A549 treated with RU486 at 1 μM for 4 hours (cell line): ENCODE data around the gene MRPS34. TPM values are rescaled to one million over a fixed set of nuclear protein-coding genes. Genes with fewer than 3 reads are reported as not detected.

ENCODE experiments used
- total RNA-seq: library from RNA; stranded (reverse); fragments of 200-300 nt; extraction: Qiagen RNA extraction; gene quantifications from 5 replicates; pipeline ENCODE4 v1.2.3, GENCODE V29; 2022; ENCODE audit warnings: low read depth

Gene MRPS34
- 170 to 265 TPM (median 253 TPM) in 5 replicates for total RNA-seq

GRCh38 chr16:1772908-1773702 lies at the start of gene MRPS34:
Gene MRPS34, minus strand, starts transcription at chr16:1773134. Its CDS starts 15 bp downstream, at chr16:1773119.

GRCh38 chr16:1793578-1794220 lies 20.8 kb upstream of the MRPS34 start, which contains the start of gene IGFALS:
Gene IGFALS, minus strand, starts transcription at chr16:1793705. Its CDS starts 53 bp downstream, at chr16:1793652.

DNA sequence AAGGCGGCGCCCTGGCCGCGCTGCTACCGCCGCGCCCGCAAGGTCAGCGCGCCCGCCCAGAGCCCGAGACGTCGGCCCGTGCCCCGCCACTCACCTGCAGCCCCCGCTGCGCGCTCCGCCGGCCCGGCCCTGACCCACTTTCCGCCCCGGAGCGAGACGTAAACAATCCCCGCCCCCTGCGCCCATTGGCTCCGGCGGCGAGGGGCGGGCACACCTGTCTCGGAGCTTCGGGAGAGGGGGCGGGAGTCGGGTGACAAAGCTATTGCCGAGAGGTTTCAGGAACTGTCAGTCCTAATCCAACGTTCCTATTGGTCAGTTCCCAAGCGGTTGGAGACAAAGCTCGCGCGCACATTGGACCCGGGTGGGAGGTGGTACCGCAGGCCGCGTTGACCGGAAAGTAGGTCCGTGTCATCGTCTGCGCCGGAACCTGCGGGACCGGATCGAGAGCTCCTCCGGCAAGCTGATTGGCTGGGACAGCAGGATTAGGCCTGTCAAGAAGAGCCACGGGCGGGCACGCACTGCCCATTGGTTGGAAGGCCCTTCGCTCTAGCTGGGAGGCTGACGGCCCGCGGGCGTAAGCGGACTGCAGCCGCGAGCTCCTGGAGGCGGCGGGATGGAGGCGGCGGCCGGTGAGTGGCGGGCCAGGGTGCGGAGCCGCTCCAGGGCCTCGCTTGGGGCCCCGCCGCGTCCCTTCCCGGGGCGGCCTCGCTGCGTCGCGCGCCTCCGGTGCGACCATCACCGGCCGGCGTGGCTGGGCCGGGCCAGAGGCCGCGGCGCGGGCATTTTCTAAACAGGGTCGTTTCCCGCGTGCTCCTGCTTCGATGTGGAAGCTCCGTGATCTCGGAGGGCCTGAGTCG lies 9.7 kb upstream of the MRPS34 start, which contains the start of the genes NUBP2 and SPSB3:
TSS of gene NUBP2 (plus strand) at position 553 of the 857 bp plus-strand sequence. CDS start at position 614, 61 bp downstream.
TSS of gene SPSB3 (minus strand) at position 164 of the 857 bp plus-strand sequence. CDS start 1,088 bp downstream, outside the sequence.

DNA sequence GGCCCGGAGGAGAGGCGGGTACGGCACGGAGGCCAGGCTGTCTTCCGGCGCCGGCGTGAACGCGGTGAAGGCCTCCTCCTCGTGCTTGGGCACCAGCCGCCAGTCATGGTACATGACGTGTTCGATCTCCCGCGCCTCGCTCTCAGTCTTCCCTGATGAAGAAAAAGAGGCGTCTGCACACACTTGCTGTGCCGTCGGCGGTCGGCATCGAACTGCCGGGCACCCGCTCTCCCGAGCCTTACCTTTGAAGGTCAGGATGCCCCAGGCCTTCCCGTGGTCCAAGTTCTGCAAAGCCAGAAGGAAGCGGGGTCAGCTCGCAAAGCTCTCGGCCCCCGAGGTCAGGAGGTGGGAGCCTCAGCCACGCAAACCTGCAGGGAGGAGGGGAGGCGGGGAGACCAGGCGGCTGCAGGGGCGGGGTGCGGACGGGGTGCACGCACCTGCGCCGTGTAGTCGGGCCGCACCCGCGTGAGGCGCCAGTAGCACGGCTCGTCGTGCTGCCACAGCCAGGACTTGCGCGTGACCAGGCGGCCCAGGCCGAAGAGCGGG lies 499 bp downstream of the MRPS34 start, which contains the start of gene EME2:
TSS of gene EME2 (plus strand) at position 449 of the 546 bp plus-strand sequence. CDS start 418 bp downstream, outside the sequence.

GRCh38 chr16:1771188-1771863 lies 1.6 kb downstream of the MRPS34 start, which contains the start of gene NME3:
Gene NME3, minus strand, starts transcription at chr16:1771543. Its CDS starts 9 bp downstream, at chr16:1771534.

Other genes with a start within 250 kb of the MRPS34 start
- not detected in 5 replicates for gene TMEM204, start 239.5 kb downstream of the MRPS34 start, total RNA-seq
- gene IFT140, start 161.1 kb downstream of the MRPS34 start, total RNA-seq: 7.3 to 9.4 TPM (median 8.9 TPM) in 5 replicates
- 12.1 to 16.1 TPM (median 14.5 TPM) in 5 replicates for gene CRAMP1, start 160.8 kb downstream of the MRPS34 start, total RNA-seq
- 161 to 209 TPM (median 164 TPM) in 5 replicates for gene JPT2, start 94.9 kb downstream of the MRPS34 start, total RNA-seq
- 33.5 to 60.3 TPM (median 44.8 TPM) in 5 replicates for gene MAPK8IP3, start 66.9 kb downstream of the MRPS34 start, total RNA-seq
- gene NME3, start 1.6 kb downstream of the MRPS34 start, total RNA-seq: 30.6 to 59.4 TPM (median 55.1 TPM) in 5 replicates
- gene EME2, start 324 bp downstream of the MRPS34 start, total RNA-seq: 5.0 to 10.8 TPM (median 9.1 TPM) in 5 replicates
- 13.2 to 26.3 TPM (median 22.3 TPM) in 5 replicates for gene SPSB3, start 9.4 kb upstream of the MRPS34 start, total RNA-seq
- gene NUBP2, start 9.8 kb upstream of the MRPS34 start, total RNA-seq: 57.3 to 88.6 TPM (median 81.3 TPM) in 5 replicates
- 0.05 TPM in 1 of 5 replicates, not detected in the others for gene IGFALS, start 20.6 kb upstream of the MRPS34 start, total RNA-seq
- 58.5 to 71.3 TPM (median 68.8 TPM) in 5 replicates for gene HAGH, start 53.7 kb upstream of the MRPS34 start, total RNA-seq
- 45.6 to 53.0 TPM (median 47.7 TPM) in 5 replicates for gene FAHD1, start 54.1 kb upstream of the MRPS34 start, total RNA-seq
- gene MEIOB, start 99.0 kb upstream of the MRPS34 start, total RNA-seq: 1.4 to 3.0 TPM (median 2.0 TPM) in 5 replicates
- 1.8 to 4.2 TPM (median 3.1 TPM) in 5 replicates for gene HS3ST6, start 145.3 kb upstream of the MRPS34 start, total RNA-seq
- gene MSRB1, start 170.1 kb upstream of the MRPS34 start, total RNA-seq: 22.1 to 31.7 TPM (median 31.4 TPM) in 5 replicates
- gene RPL3L, start 181.6 kb upstream of the MRPS34 start, total RNA-seq: 0.03 to 0.37 TPM in 2 of 5 replicates, not detected in the others
- gene NDUFB10, start 186.4 kb upstream of the MRPS34 start, total RNA-seq: 244 to 325 TPM (median 265 TPM) in 5 replicates
- 3,640 to 5,391 TPM (median 5,287 TPM) in 5 replicates for gene RPS2, start 191.7 kb upstream of the MRPS34 start, total RNA-seq
- not detected in 5 replicates for gene RNF151, start 193.7 kb upstream of the MRPS34 start, total RNA-seq
- 29.2 to 42.3 TPM (median 37.3 TPM) in 5 replicates for gene TBL3, start 198.9 kb upstream of the MRPS34 start, total RNA-seq
- 0.16 to 0.44 TPM (median 0.28 TPM) in 4 of 5 replicates, not detected in the other for gene NOXO1, start 208.3 kb upstream of the MRPS34 start, total RNA-seq
- 24.7 to 44.2 TPM (median 41.3 TPM) in 5 replicates for gene GFER, start 211.1 kb upstream of the MRPS34 start, total RNA-seq
- gene SYNGR3, start 216.8 kb upstream of the MRPS34 start, total RNA-seq: 4.4 to 9.7 TPM (median 6.7 TPM) in 5 replicates
- gene ZNF598, start 236.7 kb upstream of the MRPS34 start, total RNA-seq: 43.5 to 62.6 TPM (median 56.0 TPM) in 5 replicates
- gene NPW, start 246.7 kb upstream of the MRPS34 start, total RNA-seq: 0.92 to 2.0 TPM (median 1.0 TPM) in 4 of 5 replicates, not detected in the other